ENCODE results near the gene SLC16A14.
"Not testable (repeated sequence)": the region's sequence is repeated elsewhere in the genome, so short reads cannot be mapped to it uniquely, and the experiment has no call there.

SLC16A14 gene

GRCh38 chr2:230068651-230069055, at the start of gene SLC16A14:
SLC16A14 (minus strand) TSS chr2:230068924; CDS start chr2:230059352, 9,572 bp downstream.
- peak; percentile 69 for DNase-seq

GRCh38 chr2:230106771-230107170, 38.0 kb upstream of the SLC16A14 start:
- no peak for DNase-seq

DNA sequence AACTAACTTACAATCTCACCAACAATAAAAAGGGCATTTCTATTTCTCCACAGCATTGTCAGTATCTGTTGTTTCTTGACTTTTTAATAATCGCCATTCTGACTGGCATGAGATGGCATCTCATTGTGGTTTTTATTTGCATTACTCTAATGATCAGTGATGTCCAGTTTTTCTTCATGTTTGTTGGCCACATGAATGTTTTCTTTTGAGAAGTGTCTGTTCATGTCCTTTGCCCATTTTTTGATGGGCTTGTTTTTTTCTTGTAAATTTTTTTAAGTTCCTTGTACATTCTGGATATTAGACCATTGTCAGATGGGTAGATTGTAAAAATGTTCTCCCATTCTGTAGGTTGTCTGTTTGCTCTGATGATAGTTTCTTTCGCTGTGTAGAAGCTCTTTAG, 33.2 kb upstream of the SLC16A14 start:
- DNase-seq = not testable (repeated sequence)

- DNase-seq = no peak
These were observed 29.1 kb upstream of the SLC16A14 start for GRCh38 chr2:230097841-230098240.

DNA sequence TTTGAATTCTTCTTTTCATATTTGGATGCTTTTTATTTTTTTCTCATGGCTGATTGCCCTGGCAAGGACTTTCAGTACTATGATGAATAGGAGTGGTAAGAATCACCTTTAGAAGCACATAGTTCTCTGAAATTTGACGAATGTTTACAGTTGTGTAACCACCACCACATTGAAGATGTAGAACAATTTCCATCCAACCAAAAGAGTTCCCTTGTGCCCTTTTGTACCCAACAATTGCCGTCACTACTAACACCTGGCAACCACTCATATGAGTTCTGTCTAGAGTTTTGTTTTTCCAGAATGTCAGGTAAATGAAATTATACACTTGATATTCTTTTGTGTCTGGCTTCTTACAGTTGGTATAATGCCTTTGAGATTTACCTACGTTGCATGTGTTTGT, 28.7 kb upstream of the SLC16A14 start:
- DNase-seq = no peak

- no peak for DNase-seq
These were observed 22.2 kb upstream of the SLC16A14 start for GRCh38 chr2:230090967-230091366.

- no peak for DNase-seq
These were observed 16.5 kb upstream of the SLC16A14 start for GRCh38 chr2:230085201-230085600.

- DNase-seq = no peak
These were observed 9.3 kb upstream of the SLC16A14 start for GRCh38 chr2:230077851-230078547.

GRCh38 chr2:230076819-230077218, 8.1 kb upstream of the SLC16A14 start:
- no peak for DNase-seq

DNA sequence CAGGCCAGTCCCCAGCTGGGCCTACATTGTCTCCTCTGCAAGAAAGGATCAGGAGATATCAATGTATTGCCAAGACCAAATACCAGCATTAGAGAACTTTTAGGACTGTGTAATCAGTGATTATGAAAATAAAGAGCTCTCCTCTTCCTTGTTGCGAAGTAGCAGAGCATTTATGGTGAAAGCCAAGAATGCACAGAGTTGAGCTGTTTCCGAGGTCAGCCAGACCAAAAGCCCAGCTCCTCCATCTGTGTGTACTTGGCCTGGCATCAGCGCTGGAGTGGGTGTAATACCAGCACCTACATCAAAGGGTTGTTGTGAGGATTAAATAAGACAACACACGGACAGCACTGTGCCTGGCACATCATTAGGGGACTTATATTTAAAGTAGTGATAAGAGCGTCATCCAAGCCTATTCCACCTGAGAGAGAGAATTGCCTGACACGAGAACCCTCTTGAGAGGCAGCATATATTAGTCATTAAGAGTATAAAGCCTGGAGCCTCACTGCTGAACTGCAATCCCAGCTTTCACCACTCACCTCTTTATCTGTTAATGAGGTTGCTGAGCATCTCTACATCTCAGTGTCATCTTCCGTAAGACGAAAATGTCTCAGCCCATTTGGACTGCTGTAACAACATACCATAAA, 7.4 kb upstream of the SLC16A14 start:
- no peak for DNase-seq

- DNase-seq = no peak
These were observed 2.7 kb upstream of the SLC16A14 start for GRCh38 chr2:230071421-230071820.

- no peak for DNase-seq
These were observed 678 bp upstream of the SLC16A14 start for GRCh38 chr2:230069402-230069801.

DNA sequence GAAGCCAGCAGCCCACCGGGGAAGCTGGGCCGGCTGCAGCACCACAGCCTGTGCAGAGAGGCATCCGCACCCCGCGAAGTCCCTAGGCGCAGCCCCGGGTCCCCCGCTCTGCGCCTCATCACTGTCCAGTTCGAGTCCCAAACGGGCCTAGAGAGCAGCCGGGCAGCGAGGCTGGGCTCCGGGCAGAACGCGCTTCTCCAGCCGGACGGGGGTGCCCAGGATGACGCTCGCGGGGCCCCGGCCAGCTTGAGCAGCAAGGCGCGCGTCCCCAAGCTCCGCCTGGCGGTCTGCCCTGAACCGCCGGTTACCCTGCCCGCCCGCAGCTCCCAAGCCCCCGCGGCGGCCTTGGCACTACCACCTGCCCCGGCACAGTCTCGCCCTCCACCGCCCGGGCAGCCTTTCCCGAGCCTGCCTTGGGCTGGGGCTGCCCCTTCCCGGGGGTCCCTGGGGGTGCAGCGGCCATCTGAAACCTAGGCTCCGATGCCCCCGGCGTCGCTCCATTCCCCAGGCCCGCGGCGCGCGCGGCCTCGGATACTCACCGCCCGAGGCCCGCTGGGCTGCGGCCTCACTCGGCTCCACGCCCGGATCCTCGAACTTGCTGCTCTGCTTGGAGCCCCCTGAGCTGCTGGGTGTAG, 591 bp downstream of the SLC16A14 start:
- peak; percentile 53 for DNase-seq

DNA sequence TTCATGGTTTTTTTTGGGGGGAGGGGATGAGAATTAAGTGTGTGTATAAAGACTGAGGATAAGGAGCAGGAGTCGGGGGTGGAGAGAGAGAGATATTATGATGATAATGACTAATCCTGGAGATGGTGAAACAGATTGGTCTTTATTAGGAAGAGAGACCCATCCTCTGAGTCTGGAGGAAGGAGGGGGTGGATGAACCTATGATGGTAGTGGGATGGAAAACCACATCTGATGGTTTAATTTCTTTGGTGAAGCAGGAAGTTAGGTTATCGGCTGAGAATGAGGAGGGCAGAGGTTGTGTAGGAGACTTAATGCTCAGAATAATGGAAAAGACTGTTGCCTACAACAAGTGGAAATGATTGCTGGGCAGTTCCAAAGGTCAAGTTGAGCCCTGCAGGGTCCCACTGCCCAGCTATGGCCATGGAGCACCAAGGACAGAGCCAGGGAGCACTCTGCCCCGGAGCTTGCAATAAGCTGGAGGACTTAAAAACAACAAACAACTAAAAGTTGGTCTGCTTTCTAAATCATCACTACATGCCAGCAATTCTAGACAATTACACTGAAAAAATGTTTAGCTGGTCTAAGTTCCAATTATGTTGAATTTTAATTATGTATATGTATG, 7.9 kb downstream of the SLC16A14 start:
- no peak for DNase-seq

DNA sequence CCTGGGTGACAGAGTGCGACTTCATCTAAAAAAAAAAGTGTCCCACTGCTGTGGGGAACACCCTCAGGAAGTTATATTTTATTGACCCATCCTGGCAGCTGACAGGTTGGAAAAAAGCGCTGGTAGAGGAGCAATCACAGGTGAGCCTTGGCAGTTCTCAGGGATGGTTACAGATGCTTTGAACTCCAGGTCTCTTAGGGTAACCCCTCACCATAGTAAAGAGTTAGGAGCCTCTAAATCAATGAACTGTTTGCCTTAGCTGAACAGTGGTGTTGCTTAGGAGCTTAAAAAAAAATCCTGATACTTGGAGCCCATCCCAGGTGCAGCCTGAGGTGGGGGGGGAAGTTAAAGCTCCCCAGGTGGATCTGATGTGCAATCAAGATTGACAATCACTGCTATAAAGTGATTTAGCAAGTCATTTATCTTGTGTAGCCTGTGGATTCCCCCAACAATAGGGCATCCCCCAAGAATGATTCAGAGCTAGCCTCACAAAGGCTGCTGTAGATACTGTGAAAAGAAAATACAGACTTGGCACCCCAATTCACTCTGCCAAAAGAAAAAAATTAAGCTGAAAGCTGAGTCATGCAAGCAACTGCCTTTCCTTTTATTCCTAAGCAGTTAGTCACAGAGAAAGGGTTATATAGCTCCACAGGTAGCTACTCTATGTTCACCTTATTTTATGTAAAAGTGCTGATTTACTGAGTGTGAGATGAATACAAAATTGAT, 14.8 kb downstream of the SLC16A14 start:
- no peak for DNase-seq

GRCh38 chr2:230052299-230052698, 16.4 kb downstream of the SLC16A14 start:
- no peak for DNase-seq

- no peak for DNase-seq
These were observed 18.6 kb downstream of the SLC16A14 start for GRCh38 chr2:230050136-230050535.

- no peak for DNase-seq
These were observed 20.6 kb downstream of the SLC16A14 start for GRCh38 chr2:230048010-230048671.

DNA sequence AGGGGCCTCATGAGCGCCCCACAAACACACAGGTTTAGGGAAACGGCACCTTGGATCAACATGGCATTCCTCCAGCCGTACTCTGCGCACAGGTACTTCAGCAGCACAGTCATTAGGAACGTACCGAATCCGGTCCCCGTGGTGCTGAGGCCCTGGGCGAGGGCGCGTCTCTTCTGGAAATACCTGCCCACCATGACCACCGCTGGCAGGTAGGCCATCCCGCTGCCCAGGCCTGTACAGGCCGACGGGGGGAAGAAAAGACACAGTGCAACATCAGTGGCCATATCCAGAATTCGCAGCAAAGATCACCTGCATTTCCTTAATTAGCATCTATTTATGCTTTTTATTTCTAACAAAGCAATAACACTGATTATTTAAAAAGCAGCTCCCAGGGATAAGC, 22.2 kb downstream of the SLC16A14 start:
- no peak for DNase-seq

- DNase-seq = no peak
These were observed 25.3 kb downstream of the SLC16A14 start for GRCh38 chr2:230043461-230043860.

- DNase-seq = no peak
These were observed 25.7 kb downstream of the SLC16A14 start for GRCh38 chr2:230043025-230043424.

DNA sequence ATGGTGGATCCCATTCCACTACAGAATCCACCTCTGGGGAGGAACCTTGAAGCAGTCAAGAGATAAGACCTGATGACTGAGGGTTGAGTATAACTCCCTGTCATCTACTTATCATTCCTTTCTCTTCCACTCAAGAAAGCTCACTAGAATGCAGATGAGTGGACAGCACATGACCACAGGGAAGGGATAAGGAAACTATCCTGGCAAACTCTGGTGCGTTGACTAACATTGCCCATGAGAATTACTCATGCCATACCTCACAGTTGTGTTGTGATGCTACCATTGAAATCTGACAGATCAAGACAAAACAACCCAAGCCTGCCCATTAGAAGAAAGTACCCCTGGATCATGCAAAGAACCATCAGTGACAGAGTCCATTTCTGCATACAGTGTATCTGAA, 26.5 kb downstream of the SLC16A14 start:
- no peak for DNase-seq

- DNase-seq = no peak
These were observed 45.4 kb downstream of the SLC16A14 start for GRCh38 chr2:230023313-230023712.

Measured in NCI-H1092 treated with DMSO at 0.1 percent for 48 hours (cell line).